SK-N-SH treated with all-trans-retinoic acid at 6 μM for 48 hours (cell line): Measurements from ENCODE around the gene CEP131.

Source experiments
- ATAC-seq: fragments of 200-7000 bp; cut with Tn5 transposase; 3 replicates; pipeline ENCODE4 v1.9.1; 2020; ENCODE audit warnings: mild to moderate bottlenecking, moderate library complexity
- ARNTL ChIP-seq: fragments of 450-650 bp; formaldehyde crosslinking; IDR thresholded peaks from 2 replicates; pipeline ENCODE4 v1.5.0; 2020; ENCODE audit warnings: low read depth, mild to moderate bottlenecking, moderate library complexity, borderline replicate concordance
- BACH2 ChIP-seq: fragments of 250-450 bp; sonication (Bioruptor Pico); IDR thresholded peaks from 2 replicates; pipeline ENCODE4 v1.9.0; 2021; ENCODE audit warnings: mild to moderate bottlenecking, borderline replicate concordance
- CSDC2 ChIP-seq: fragments of 250-450 bp; sonication (Bioruptor Pico); IDR thresholded peaks from 2 replicates; pipeline ENCODE4 v1.5.0; 2020; ENCODE audit warnings: mild to moderate bottlenecking, moderate library complexity
- CSRNP3 ChIP-seq: fragments of 250-450 bp; sonication (Bioruptor Pico); IDR thresholded peaks from 2 replicates; pipeline ENCODE4 v1.5.1; 2021; ENCODE audit warnings: mild to moderate bottlenecking, moderate library complexity
- ESRRG ChIP-seq: fragments of 250-450 bp; sonication (Bioruptor Pico); IDR thresholded peaks from 2 replicates; pipeline ENCODE4 v1.6.1; 2021; ENCODE audit warnings: mild to moderate bottlenecking
- GLIS3 ChIP-seq: fragments of 250-450 bp; sonication (Bioruptor Pico); IDR thresholded peaks from 2 replicates; pipeline ENCODE4 v1.5.0; 2020; ENCODE audit warnings: mild to moderate bottlenecking, moderate library complexity
- ISL1 ChIP-seq: fragments of 250-450 bp; sonication (Bioruptor Pico); IDR thresholded peaks from 2 replicates; pipeline ENCODE4 v2.1.2; 2022; ENCODE audit warnings: mild to moderate bottlenecking, moderate library complexity
- OSR1 ChIP-seq: fragments of 250-450 bp; sonication (Bioruptor Pico); IDR thresholded peaks from 2 replicates; pipeline ENCODE4 v1.8.0; 2022; ENCODE audit warnings: moderate library complexity, mild to moderate bottlenecking, inconsistent platforms
- PATZ1 ChIP-seq: fragments of 250-450 bp; sonication (Bioruptor Pico); IDR thresholded peaks from 2 replicates; pipeline ENCODE4 v1.8.0; 2020; ENCODE audit warnings: mild to moderate bottlenecking, moderate library complexity, borderline replicate concordance
- PPARA ChIP-seq: fragments of 250-450 bp; sonication (Bioruptor Pico); IDR thresholded peaks from 2 replicates; pipeline ENCODE4 v1.5.0; 2020; ENCODE audit warnings: mild to moderate bottlenecking, borderline replicate concordance
- RARB ChIP-seq: fragments of 250-450 bp; sonication (Bioruptor Pico); IDR thresholded peaks from 2 replicates; pipeline ENCODE4 v1.8.0; 2021; ENCODE audit warnings: mild to moderate bottlenecking, moderate library complexity
- SNAI2 ChIP-seq: fragments of 250-450 bp; sonication (Bioruptor Pico); IDR thresholded peaks from 2 replicates; pipeline ENCODE4 v1.5.0; 2020; ENCODE audit warnings: mild to moderate bottlenecking, moderate library complexity
- TCF4 ChIP-seq: fragments of 250-450 bp; sonication (Bioruptor Pico); IDR thresholded peaks from 2 replicates; pipeline ENCODE4 v1.8.0; 2021; ENCODE audit warnings: mild to moderate bottlenecking, moderate library complexity, borderline replicate concordance
- TOX ChIP-seq: fragments of 250-450 bp; sonication (Bioruptor Pico); IDR thresholded peaks from 2 replicates; pipeline ENCODE4 v1.8.0; 2021; ENCODE audit warnings: mild to moderate bottlenecking, moderate library complexity, borderline replicate concordance
- ZC3H10 ChIP-seq: fragments of 250-450 bp; sonication (Bioruptor Pico); IDR thresholded peaks from 2 replicates; pipeline ENCODE4 v1.5.1; 2021; ENCODE audit warnings: mild to moderate bottlenecking, moderate library complexity
- ZFP3 ChIP-seq: fragments of 250-450 bp; sonication (Bioruptor Pico); IDR thresholded peaks from 2 replicates; pipeline ENCODE4 v1.5.0; 2020; ENCODE audit warnings: mild to moderate bottlenecking, moderate library complexity
- ZFP30 ChIP-seq: fragments of 450-650 bp; formaldehyde crosslinking; IDR thresholded peaks from 2 replicates; pipeline ENCODE4 v1.5.0; 2022; ENCODE audit warnings: mild to moderate bottlenecking, moderate library complexity
- ZNF565 ChIP-seq: fragments of 450-650 bp; formaldehyde crosslinking; conservative IDR thresholded peaks from 2 replicates; pipeline ENCODE4 v1.5.0; 2020; ENCODE audit warnings: low read depth, mild to moderate bottlenecking, moderate library complexity
- ZNF70 ChIP-seq: fragments of 450-650 bp; formaldehyde crosslinking; IDR thresholded peaks from 2 replicates; pipeline ENCODE4 v1.5.0; 2020; ENCODE audit warnings: mild to moderate bottlenecking, moderate library complexity
- TF ChIP-seq, protein P1 (sequence below): fragments of 250-450 bp; sonication (Bioruptor Pico); IDR thresholded peaks from 2 replicates; pipeline ENCODE4 v1.5.0; 2020; ENCODE audit warnings: mild to moderate bottlenecking, moderate library complexity
- TF ChIP-seq, protein P2 (sequence below): fragments of 250-450 bp; sonication (Bioruptor Pico); IDR thresholded peaks from 2 replicates; pipeline ENCODE4 v1.8.0; 2021; ENCODE audit warnings: low read depth, mild to moderate bottlenecking, moderate library complexity, borderline replicate concordance

The CEP131 gene

DNA sequence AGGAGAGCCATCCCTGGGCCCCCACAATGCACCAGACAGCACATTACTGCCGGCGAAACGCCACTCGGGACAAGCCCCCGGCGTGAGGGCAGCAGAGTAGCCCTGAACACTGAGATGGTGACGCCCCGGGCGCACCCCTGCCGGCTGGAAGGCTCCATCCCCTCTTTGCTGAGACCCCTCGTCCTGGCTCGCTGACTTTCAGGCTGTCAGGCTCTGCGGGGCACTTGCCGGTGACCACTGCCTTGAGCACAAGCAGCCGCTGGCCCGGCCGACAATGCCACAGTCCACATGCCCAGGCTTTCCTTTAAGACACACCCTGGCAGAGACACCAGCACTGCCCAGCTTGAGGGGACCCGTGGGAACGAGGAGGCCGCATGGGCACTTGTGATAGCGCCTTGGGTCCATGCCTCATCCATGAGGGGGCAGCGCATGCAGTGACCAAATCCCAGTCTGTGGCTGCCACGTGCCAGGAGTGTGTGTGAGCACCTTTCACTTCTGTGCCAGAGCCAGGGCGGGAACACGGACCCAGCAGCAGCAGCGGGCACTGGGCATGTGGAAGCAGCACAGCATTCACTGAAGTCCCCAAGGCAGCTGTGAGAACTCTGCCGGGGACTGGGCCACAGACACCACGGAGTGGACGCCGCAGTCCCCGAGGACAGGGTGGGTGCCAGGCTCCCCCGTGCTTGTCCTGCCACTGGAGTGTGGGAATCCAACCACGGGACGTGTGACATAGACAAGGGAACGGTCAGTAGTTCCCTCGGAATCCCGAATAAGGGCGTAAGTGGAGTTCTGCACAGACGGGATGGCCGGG lies 40.8 kb upstream of the CEP131 start (continued):
- TF ChIP-seq ZFP3 (CRISPR knock-in tag) (no peak), ESRRG (no peak), PPARA (CRISPR knock-in tag) (no peak)

- no peak for ATAC-seq
- no peak for TF ChIP-seq ZFP30 (CRISPR knock-in tag)
- no peak for TF ChIP-seq ZNF70 (CRISPR knock-in tag)
- no peak for TF ChIP-seq ISL1
- no peak for TF ChIP-seq TCF4 (CRISPR knock-in tag)
- TF ChIP-seq ZC3H10, result no peak
- no peak for TF ChIP-seq BACH2
- TF ChIP-seq ARNTL (CRISPR knock-in tag), result no peak
- no peak for TF ChIP-seq OSR1 (CRISPR knock-in tag)
- TF ChIP-seq RARB (CRISPR knock-in tag), result no peak
- TF ChIP-seq ZNF565 (CRISPR knock-in tag), result no peak
- TF ChIP-seq ZFP3 (CRISPR knock-in tag), result no peak
- TF ChIP-seq SNAI2, result no peak
- no peak for TF ChIP-seq GLIS3 (CRISPR knock-in tag)
- TF ChIP-seq CSRNP3 (CRISPR knock-in tag), result no peak
- TF ChIP-seq PATZ1, result no peak
These were observed 39.0 kb upstream of the CEP131 start for GRCh38 chr17:81261582-81262336.

DNA sequence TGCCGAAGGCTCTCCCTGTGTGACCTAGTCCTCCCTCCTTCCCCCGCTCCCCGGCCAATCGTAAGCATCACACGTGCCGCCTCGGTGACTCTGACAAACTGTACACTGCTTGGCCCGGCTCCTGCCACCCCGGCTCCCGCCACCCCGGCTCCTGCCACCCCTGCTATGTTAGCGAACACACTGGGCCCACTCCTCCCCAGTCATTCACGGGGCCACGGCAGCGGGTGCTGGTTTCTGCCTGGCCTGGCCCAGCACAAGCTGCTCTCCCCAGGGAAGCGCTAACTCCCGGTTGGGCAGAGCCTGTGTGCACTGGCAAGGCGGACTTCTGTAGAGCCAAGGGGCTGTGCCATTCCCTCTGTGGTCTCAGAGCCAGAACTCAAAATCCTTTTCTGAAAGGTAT lies 38.3 kb upstream of the CEP131 start:
- TF ChIP-seq PPARA (CRISPR knock-in tag), result no peak
- TF ChIP-seq CSDC2, result no peak
- TF ChIP-seq SNAI2, result no peak
- TF ChIP-seq BACH2, result no peak
- TF ChIP-seq, protein P1, sequence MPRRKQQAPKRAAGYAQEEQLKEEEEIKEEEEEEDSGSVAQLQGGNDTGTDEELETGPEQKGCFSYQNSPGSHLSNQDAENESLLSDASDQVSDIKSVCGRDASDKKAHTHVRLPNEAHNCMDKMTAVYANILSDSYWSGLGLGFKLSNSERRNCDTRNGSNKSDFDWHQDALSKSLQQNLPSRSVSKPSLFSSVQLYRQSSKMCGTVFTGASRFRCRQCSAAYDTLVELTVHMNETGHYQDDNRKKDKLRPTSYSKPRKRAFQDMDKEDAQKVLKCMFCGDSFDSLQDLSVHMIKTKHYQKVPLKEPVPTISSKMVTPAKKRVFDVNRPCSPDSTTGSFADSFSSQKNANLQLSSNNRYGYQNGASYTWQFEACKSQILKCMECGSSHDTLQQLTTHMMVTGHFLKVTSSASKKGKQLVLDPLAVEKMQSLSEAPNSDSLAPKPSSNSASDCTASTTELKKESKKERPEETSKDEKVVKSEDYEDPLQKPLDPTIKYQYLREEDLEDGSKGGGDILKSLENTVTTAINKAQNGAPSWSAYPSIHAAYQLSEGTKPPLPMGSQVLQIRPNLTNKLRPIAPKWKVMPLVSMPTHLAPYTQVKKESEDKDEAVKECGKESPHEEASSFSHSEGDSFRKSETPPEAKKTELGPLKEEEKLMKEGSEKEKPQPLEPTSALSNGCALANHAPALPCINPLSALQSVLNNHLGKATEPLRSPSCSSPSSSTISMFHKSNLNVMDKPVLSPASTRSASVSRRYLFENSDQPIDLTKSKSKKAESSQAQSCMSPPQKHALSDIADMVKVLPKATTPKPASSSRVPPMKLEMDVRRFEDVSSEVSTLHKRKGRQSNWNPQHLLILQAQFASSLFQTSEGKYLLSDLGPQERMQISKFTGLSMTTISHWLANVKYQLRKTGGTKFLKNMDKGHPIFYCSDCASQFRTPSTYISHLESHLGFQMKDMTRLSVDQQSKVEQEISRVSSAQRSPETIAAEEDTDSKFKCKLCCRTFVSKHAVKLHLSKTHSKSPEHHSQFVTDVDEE (CRISPR knock-in tag), result no peak
- TF ChIP-seq PATZ1, result no peak
- no peak for TF ChIP-seq ZC3H10
- no peak for TF ChIP-seq CSRNP3 (CRISPR knock-in tag)
- TF ChIP-seq ZNF565 (CRISPR knock-in tag), result no peak
- no peak for TF ChIP-seq ESRRG
- TF ChIP-seq ZNF70 (CRISPR knock-in tag), result no peak
- TF ChIP-seq, protein P2, sequence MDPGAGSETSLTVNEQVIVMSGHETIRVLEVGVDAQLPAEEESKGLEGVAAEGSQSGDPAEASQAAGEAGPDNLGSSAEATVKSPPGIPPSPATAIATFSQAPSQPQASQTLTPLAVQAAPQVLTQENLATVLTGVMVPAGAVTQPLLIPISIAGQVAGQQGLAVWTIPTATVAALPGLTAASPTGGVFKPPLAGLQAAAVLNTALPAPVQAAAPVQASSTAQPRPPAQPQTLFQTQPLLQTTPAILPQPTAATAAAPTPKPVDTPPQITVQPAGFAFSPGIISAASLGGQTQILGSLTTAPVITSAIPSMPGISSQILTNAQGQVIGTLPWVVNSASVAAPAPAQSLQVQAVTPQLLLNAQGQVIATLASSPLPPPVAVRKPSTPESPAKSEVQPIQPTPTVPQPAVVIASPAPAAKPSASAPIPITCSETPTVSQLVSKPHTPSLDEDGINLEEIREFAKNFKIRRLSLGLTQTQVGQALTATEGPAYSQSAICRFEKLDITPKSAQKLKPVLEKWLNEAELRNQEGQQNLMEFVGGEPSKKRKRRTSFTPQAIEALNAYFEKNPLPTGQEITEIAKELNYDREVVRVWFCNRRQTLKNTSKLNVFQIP (CRISPR knock-in tag), result no peak
- no peak for TF ChIP-seq TOX (CRISPR knock-in tag)
- TF ChIP-seq OSR1 (CRISPR knock-in tag), result no peak
- TF ChIP-seq ARNTL (CRISPR knock-in tag), result no peak
- no peak for ATAC-seq
